Fibroblast of mammary gland (primary cell): ENCODE data around the gene KRABD2.
"Not testable (repeated sequence)": the region's sequence is repeated elsewhere in the genome, so short reads cannot be mapped to it uniquely, and the experiment has no call there.

Experiments
- DNase-seq: peaks from one replicate; pipeline ENCODE4 v3.0.0-alpha.2; 2010; ENCODE audit warnings: low read depth
- H3K4me3 ChIP-seq: 2 replicates; pipeline ENCODE4 v1.5.1; 2011; ENCODE audit warnings: low read depth, mild to moderate bottlenecking, low read length, moderate library complexity; ENCODE audit not compliant: control insufficient read depth
- TF ChIP-seq, protein P1 (sequence below): conservative IDR thresholded peaks from 2 replicates; pipeline ENCODE4 v1.5.1; 2011; ENCODE audit warnings: low read depth, low read length, inconsistent platforms; ENCODE audit not compliant: control insufficient read depth, insufficient read depth

The KRABD2 gene

GRCh38 chr17:8360751-8361150, 15.8 kb downstream of the KRABD2 start:
- no peak overlapping the region for H3K4me3 ChIP-seq
- TF ChIP-seq, protein P1, sequence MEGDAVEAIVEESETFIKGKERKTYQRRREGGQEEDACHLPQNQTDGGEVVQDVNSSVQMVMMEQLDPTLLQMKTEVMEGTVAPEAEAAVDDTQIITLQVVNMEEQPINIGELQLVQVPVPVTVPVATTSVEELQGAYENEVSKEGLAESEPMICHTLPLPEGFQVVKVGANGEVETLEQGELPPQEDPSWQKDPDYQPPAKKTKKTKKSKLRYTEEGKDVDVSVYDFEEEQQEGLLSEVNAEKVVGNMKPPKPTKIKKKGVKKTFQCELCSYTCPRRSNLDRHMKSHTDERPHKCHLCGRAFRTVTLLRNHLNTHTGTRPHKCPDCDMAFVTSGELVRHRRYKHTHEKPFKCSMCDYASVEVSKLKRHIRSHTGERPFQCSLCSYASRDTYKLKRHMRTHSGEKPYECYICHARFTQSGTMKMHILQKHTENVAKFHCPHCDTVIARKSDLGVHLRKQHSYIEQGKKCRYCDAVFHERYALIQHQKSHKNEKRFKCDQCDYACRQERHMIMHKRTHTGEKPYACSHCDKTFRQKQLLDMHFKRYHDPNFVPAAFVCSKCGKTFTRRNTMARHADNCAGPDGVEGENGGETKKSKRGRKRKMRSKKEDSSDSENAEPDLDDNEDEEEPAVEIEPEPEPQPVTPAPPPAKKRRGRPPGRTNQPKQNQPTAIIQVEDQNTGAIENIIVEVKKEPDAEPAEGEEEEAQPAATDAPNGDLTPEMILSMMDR, result no peak
- DNase-seq, result no peak

GRCh38 chr17:8360260-8360659, 16.2 kb downstream of the KRABD2 start:
- no peak overlapping the region for H3K4me3 ChIP-seq
- TF ChIP-seq, protein P1, result no peak
- no peak for DNase-seq

GRCh38 chr17:8359769-8360168, 16.7 kb downstream of the KRABD2 start:
- peak; percentile 97 for DNase-seq
- TF ChIP-seq, protein P1, result no peak
- no peak overlapping the region for H3K4me3 ChIP-seq

GRCh38 chr17:8357910-8358309, 18.6 kb downstream of the KRABD2 start:
- DNase-seq, result no peak
- TF ChIP-seq, protein P1, result no peak
- no peak overlapping the region for H3K4me3 ChIP-seq

DNA sequence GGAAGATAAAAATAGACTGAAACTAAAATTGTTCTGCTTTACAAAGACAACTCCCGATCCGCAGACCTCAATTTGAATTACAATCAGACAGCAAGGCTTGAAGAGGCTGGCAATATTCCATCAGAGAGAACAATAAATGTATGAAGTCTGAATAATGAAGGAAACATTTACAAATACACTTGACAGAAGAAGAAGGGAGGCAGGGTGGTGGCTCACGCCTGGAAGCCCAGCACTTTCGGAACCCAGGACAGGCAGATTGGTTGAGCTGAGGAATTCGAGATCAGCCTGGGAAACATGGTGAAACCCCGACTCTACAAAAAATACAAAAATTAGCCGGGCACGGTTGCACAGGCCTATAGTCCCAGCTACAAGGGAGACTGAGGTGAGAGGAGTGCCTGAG, 22.3 kb downstream of the KRABD2 start:
- DNase-seq, result no peak
- no peak overlapping the region for H3K4me3 ChIP-seq
- TF ChIP-seq, protein P1, result no peak

DNA sequence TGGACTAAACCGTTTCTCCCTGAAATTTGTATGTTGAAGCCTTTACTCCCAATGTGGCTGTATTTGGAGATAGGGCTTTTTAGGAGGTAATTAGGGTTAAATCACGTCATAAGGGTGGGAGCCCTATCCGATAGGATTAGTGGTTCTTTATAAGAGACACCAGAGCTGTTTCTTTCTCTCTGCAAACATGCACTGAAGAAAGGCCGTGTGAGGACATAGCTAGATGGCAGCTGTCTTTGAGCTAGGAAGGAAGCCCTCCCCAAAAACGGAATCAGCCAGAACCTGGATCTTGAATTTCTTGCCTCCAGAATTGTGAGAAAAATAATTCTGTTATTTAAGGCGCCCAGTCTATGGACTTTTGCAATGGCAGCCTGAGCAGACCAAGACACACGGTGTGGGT, 22.8 kb downstream of the KRABD2 start:
- H3K4me3 ChIP-seq, result no peak overlapping the region
- TF ChIP-seq, protein P1, result no peak
- no peak for DNase-seq

GRCh38 chr17:8350339-8350738, 26.2 kb downstream of the KRABD2 start:
- TF ChIP-seq, protein P1, result no peak
- no peak for DNase-seq
- H3K4me3 ChIP-seq, result no peak overlapping the region

GRCh38 chr17:8347001-8347400, 29.5 kb downstream of the KRABD2 start:
- DNase-seq, H3K4me3 ChIP-seq: not testable (repeated sequence)
